GM12801 (cell line): Measurements from ENCODE around the gene PYGM.

Experiments used
- TF ChIP-seq, protein P1 (sequence below): IDR thresholded peaks from one replicate; pipeline ENCODE4 v1.5.1; 2011; ENCODE audit warnings: control low read depth; ENCODE audit not compliant: insufficient read length; ENCODE audit errors: extremely low read depth

The PYGM gene

GRCh38 chr11:64697663-64698375 is 62.0 kb downstream of the PYGM start:
- TF ChIP-seq, protein P1, sequence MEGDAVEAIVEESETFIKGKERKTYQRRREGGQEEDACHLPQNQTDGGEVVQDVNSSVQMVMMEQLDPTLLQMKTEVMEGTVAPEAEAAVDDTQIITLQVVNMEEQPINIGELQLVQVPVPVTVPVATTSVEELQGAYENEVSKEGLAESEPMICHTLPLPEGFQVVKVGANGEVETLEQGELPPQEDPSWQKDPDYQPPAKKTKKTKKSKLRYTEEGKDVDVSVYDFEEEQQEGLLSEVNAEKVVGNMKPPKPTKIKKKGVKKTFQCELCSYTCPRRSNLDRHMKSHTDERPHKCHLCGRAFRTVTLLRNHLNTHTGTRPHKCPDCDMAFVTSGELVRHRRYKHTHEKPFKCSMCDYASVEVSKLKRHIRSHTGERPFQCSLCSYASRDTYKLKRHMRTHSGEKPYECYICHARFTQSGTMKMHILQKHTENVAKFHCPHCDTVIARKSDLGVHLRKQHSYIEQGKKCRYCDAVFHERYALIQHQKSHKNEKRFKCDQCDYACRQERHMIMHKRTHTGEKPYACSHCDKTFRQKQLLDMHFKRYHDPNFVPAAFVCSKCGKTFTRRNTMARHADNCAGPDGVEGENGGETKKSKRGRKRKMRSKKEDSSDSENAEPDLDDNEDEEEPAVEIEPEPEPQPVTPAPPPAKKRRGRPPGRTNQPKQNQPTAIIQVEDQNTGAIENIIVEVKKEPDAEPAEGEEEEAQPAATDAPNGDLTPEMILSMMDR, result no peak
